K562 (cell line): Measurements from ENCODE around the gene TNFSF18. TPM values are rescaled to one million over a fixed set of nuclear protein-coding genes. Genes with fewer than 3 reads are reported as not detected.

Experiments used
- ATAC-seq: fragments of 200-7000 bp; cut with Tn5 transposase; 3 replicates; pipeline ENCODE4 v1.9.1; 2020; ENCODE audit warnings: moderate library complexity
- BruUV-seq: library from RNA; stranded (reverse); fragments of 400-500 nt; replicated peaks from 2 replicates; lab custom pipeline; 2021; lab: Mats Ljungman, UMichigan
- CTCF ChIA-PET: fragments of 300-600 bp; formaldehyde crosslinking; extraction: SDS; loops from one replicate; lab custom pipeline; 2021; ENCODE audit warnings: low intra/inter-chr PET ratio; lab: Yijun Ruan, JAX
- POLR2A ChIA-PET: fragments of 300-600, 350-650 bp; sonication (Branson Sonifier 250); formaldehyde crosslinking; extraction: SDS; loops from one replicate; lab custom pipeline; 2021; ENCODE audit warnings: antibody characterized with exemption, inconsistent platforms; lab: Yijun Ruan, JAX
- DNase-seq, 4 experiments: peaks; one replicate each; pipeline versions ENCODE4 v3.0.0 to v3.0.0-alpha.2; 2011 to 2018; ENCODE audit warnings: low spot score in 3 of 4, mixed read lengths in 3 of 4; ENCODE audit errors: extremely low read depth in 1 of 4
- FAIRE-seq: peaks from 2 replicates; lab custom pipeline; 2011; peaks lifted over from hg19 to GRCh38; lab: Jason Lieb, UNC
- H2AFZ ChIP-seq: 2 replicates; pipeline ENCODE4 v1.6.0; 2011; ENCODE audit warnings: low read depth, low read length, control low read depth, inconsistent platforms
- H3K27ac ChIP-seq: fragments of 200-600 bp; 3 replicates; pipeline ENCODE4 v1.8.0; 2011; ENCODE audit warnings: low read depth, mild to moderate bottlenecking, control low read depth, inconsistent platforms, low read length, moderate library complexity, mixed read lengths; ENCODE audit errors: extremely low read depth
- H3K27me3 ChIP-seq, 2 experiments: fragments of 300-600 bp in 1 of 2; 2 replicates in 1 of 2; 3 replicates in 1 of 2; pipeline versions ENCODE4 v1.6.0 to v1.8.0; 2011; ENCODE audit warnings: inconsistent platforms in 2 of 2, low read length in 2 of 2, mild to moderate bottlenecking in 1 of 2, mixed read lengths in 1 of 2, moderate library complexity in 1 of 2; ENCODE audit not compliant: control insufficient read depth in 2 of 2, insufficient read depth in 2 of 2
- H3K36me3 ChIP-seq: fragments of 300-600 bp; 3 replicates; pipeline ENCODE4 v1.8.0; 2011; ENCODE audit warnings: mild to moderate bottlenecking, low read length, inconsistent platforms; ENCODE audit not compliant: control insufficient read depth, insufficient read depth
- H3K4me1 ChIP-seq, 2 experiments: fragments of 200-600 bp in 1 of 2; replicated peaks in 1 of 2; 2 replicates in 1 of 2; 3 replicates in 1 of 2; pipeline versions ENCODE4 v1.5.1 to v1.8.0; 2011; ENCODE audit warnings: inconsistent platforms in 2 of 2, low read length in 2 of 2, mild to moderate bottlenecking in 1 of 2, mixed read lengths in 1 of 2, moderate library complexity in 1 of 2; ENCODE audit not compliant: control insufficient read depth in 2 of 2, insufficient read depth in 2 of 2
- H3K4me2 ChIP-seq: 2 replicates; pipeline ENCODE4 v1.6.1; 2011; ENCODE audit warnings: low read length, control low read depth, inconsistent platforms, mixed read lengths; ENCODE audit not compliant: insufficient read depth
- H3K4me3 ChIP-seq: fragments of 200-600 bp; sonication (generic), shearing (Covaris generic); 2 replicates; pipeline ENCODE4 v1.5.1; 2016; ENCODE audit warnings: control low read depth, inconsistent platforms
- H3K79me2 ChIP-seq: fragments of 200-600 bp; 3 replicates; pipeline ENCODE4 v1.8.0; 2011; ENCODE audit warnings: low read length, inconsistent platforms; ENCODE audit not compliant: control insufficient read depth, insufficient read depth
- H3K9ac ChIP-seq, 2 experiments: 2 replicates each; pipeline versions ENCODE4 v1.6.0 to v1.6.1; 2011; ENCODE audit warnings: low read depth in 2 of 2, low read length in 2 of 2, control low read depth in 1 of 2, inconsistent platforms in 1 of 2, mild to moderate bottlenecking in 1 of 2, mixed read lengths in 1 of 2; ENCODE audit not compliant: insufficient read depth in 1 of 2
- H3K9me1 ChIP-seq: one replicate; pipeline ENCODE4 v1.6.0; 2011; ENCODE audit warnings: inconsistent platforms, mild to moderate bottlenecking, low read length, moderate library complexity; ENCODE audit not compliant: control insufficient read depth, insufficient read depth
- H3K9me3 ChIP-seq: replicated peaks from 2 replicates; pipeline ENCODE4 v1.5.1; 2011; ENCODE audit warnings: low read depth, low read length, inconsistent platforms; ENCODE audit not compliant: control insufficient read depth, insufficient read depth
- H4K20me1 ChIP-seq: replicated peaks from 2 replicates; pipeline ENCODE4 v1.6.1; 2011; ENCODE audit warnings: low read length, inconsistent platforms, mixed read lengths; ENCODE audit not compliant: control insufficient read depth, insufficient read depth
- ATF3 ChIP-seq, 2 experiments: fragments of 450-650 bp in 1 of 2; sonication (generic) in 1 of 2; formaldehyde crosslinking in 1 of 2; IDR thresholded peaks in 1 of 2; conservative IDR thresholded peaks in 1 of 2; 2 replicates each; pipeline versions ENCODE4 v1.6.1 to v1.8.1; 2016 to 2023; ENCODE audit warnings: mild to moderate bottlenecking in 2 of 2, moderate library complexity in 2 of 2, inconsistent platforms in 1 of 2, missing genetic modification reagents in 1 of 2
- ATF4 ChIP-seq: fragments of 450-650 bp; formaldehyde crosslinking; IDR thresholded peaks from 2 replicates; pipeline ENCODE4 v1.4.0; 2022; ENCODE audit warnings: mild to moderate bottlenecking, moderate library complexity
- CEBPG ChIP-seq, 3 experiments: fragments of 200-800 bp in 1 of 3; sonication (Bioruptor generic) in 1 of 3; sonication (generic) in 1 of 3; formaldehyde crosslinking in 1 of 3; IDR thresholded peaks in 2 of 3; conservative IDR thresholded peaks in 1 of 3; 2 replicates each; pipeline versions ENCODE4 v1.6.1 to v1.8.0; 2016 to 2022; ENCODE audit warnings: missing compliant biosample characterization in 2 of 3, missing genetic modification characterization in 2 of 3, mild to moderate bottlenecking in 1 of 3, missing genetic modification reagents in 1 of 3
- PHF20 ChIP-seq: fragments of 450-650 bp; IDR thresholded peaks from 2 replicates; pipeline ENCODE4 v1.6.1; 2018; ENCODE audit not compliant: partially characterized antibody
- ZNF408 ChIP-seq: fragments of 250-450 bp; sonication (Bioruptor Pico); IDR thresholded peaks from 2 replicates; pipeline ENCODE4 v1.4.0; 2020; ENCODE audit warnings: low read depth, mild to moderate bottlenecking, moderate library complexity
- ZSCAN32 ChIP-seq: fragments of 450-650 bp; formaldehyde crosslinking; IDR thresholded peaks from 2 replicates; pipeline ENCODE4 v1.4.0; 2020; ENCODE audit warnings: mild to moderate bottlenecking, moderate library complexity
- WGBS: fragments of 100-300 bp; shearing (Covaris generic); methylation state at CpG from one replicate; pipeline ENCODE4 v1.1.6; 2016; ENCODE audit warnings: low coverage, mixed read lengths; ENCODE audit not compliant: insufficient coverage; ENCODE audit errors: missing lambda C conversion rate; 5-methylcytosine and 5-hydroxymethylcytosine counted together
- in situ Hi-C: fragments of 300-500 bp; cut with MboI; formaldehyde crosslinking; loops from 4 replicates; pipeline ENCODE4 v1.15.0; 2018; ENCODE audit warnings: inconsistent platforms, mixed read lengths
- intact Hi-C: fragments of 100-400 bp; cut with micrococcal nuclease; formaldehyde crosslinking; loops from 2 replicates; pipeline ENCODE4 v1.14.2; 2022
- polyA plus RNA-seq, 8 experiments: library from polyadenylated mRNA; depleted of rRNA in 4 of 8; stranded (reverse) in 5 of 8; unstranded in 3 of 8; fragments of >200 nt; fragmentation: Nextera tagmentation in 2 of 8; fragmentation: Illumina TruSeq in 1 of 8; extraction: Ambion mirVana in 2 of 8; extraction: Trizol in 1 of 8; gene quantifications; 2 replicates each; pipeline versions ENCODE4 v1.2.1 to v1.2.3, GENCODE V29; 2011 to 2014; ENCODE audit warnings: inconsistent platforms in 1 of 8, missing spikeins in 1 of 8
- total RNA-seq, 7 experiments: library from RNA; depleted of rRNA in 6 of 7; stranded (reverse); fragments of >200 nt in 6 of 7; fragmentation: Illumina TruSeq in 2 of 7; extraction: Trizol in 2 of 7; gene quantifications; 2 replicates each; pipeline versions ENCODE4 v1.2.1 to v1.2.3, GENCODE V29; 2011 to 2021; ENCODE audit warnings: low replicate concordance in 1 of 7

The TNFSF18 gene
- total and polyA plus RNA-seq, 9 of the 15 experiments (the other 6 are each of a cell fraction or from before 2014, with no cell fraction given): not detected

- Histone ChIP-seq H3K79me2 (no peaks in the 10 kb centered on the region), H3K9me1 (no peaks in the 10 kb centered on the region), H3K4me3 (no peak overlapping the region), H3K4me1 (no peaks in the 10 kb centered on the region), H3K9ac (no peak overlapping the region), H2AFZ (no peak overlapping the region), H3K4me2 (no peak overlapping the region), H4K20me1 (no peaks in the 10 kb centered on the region), H3K27me3 (no peaks in the 10 kb centered on the region), H3K36me3 (no peaks in the 10 kb centered on the region), H3K9me3 (no peaks in the 10 kb centered on the region), H3K27ac (no peak overlapping the region)
- in situ Hi-C loops: no loop called here
- ChIA-PET POLR2A (interaction anchor here (0.6 to 0.9 kb wide), 4 partner anchors 23 to 1123 kb away, joined by 3 read pairs; no protein-coding TSS in a partner anchor), CTCF (no interaction called here)
- 10% methylated on average over 1 of the region's 1 CpG for WGBS
- peak; percentile 55; the same call in 1 of the 2 replicates for TF ChIP-seq ATF3 (IDR thresholded peaks at IDR 0.05)
- no peak for TF ChIP-seq ATF3 (CRISPR knock-in tag; conservative IDR thresholded peaks at IDR 0.05)
- TF ChIP-seq CEBPG (CRISPR knock-in tag; IDR thresholded peaks at IDR 0.05): no peak
- TF ChIP-seq CEBPG (tag; conservative IDR thresholded peaks at IDR 0.05 in 1 of 2, IDR thresholded peaks at IDR 0.05 in 1 of 2): peak; percentile 52 to 69; a peak in 3 of 4 replicates
- TF ChIP-seq ATF4 (CRISPR knock-in tag): peak; percentile 72
- TF ChIP-seq ZSCAN32 (CRISPR knock-in tag): peak; percentile 36; the same call in 1 of the 2 replicates
- TF ChIP-seq PHF20: no peak
- TF ChIP-seq ZNF408 (CRISPR knock-in tag): no peak
- intact Hi-C loops: no loop called here
- FAIRE-seq (no peak), ATAC-seq (no peak), DNase-seq (no peak)
- BruUV-seq: no TSS peak
Measured at GRCh38 chr1:173015629-173016028, 35.1 kb downstream of the TNFSF18 start.
